Right lobe of liver (tissue), 4 donors: ENCODE measurements around the gene ADGRG3.

ENCODE experiments used
- CTCF ChIP-seq, 4 donors: fragments of 200-600 bp in 3 of 4; fragments of 450-650 bp in 1 of 4; IDR thresholded peaks; one replicate each; pipeline versions ENCODE4 v1.5.1 to v1.8.0; 2016 to 2022; ENCODE audit warnings: antibody characterized with exemption in 4 of 4, mild to moderate bottlenecking in 2 of 4
- POLR2A ChIP-seq: fragments of 450-650 bp; IDR thresholded peaks from one replicate; pipeline ENCODE4 v1.6.1; 2017; ENCODE audit warnings: antibody characterized with exemption, mild to moderate bottlenecking
- donor health status: DM: no; HTN: no; CAD: no.
- donor health status: DM: no; HTN: no; CAD: no.
- donor health status: DM: no; HTN: yes; CAD: no.

DNA sequence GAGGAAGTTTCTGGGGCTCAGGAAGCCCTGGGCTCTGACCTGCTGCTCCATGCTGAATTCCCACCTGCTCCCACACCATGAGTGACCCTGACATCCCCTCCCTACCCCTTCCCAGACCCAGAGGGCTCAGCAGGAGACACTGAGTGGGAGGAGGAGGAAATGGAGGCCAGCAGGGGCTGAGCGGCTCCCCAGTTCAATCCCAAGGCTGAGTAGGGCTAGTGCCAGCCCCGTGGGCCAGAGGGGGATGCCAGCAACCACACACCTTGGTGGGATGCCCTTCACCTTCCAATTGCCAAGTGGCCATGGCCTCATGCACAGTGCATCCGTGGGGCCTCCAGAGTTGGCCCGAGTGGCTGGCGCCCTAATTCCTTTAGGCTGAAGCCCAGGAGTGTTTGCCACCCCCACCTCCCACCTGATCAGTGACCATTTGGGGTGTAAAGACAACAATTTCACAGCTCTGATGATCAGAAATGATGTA lies 1.0 kb upstream of the ADGRG3 start:
- no peak for TF ChIP-seq CTCF (IDR thresholded peaks at IDR 0.05)
- TF ChIP-seq POLR2A: no peak
